ENCODE measurements around the gene CD44. TPM values are rescaled to one million over a fixed set of nuclear protein-coding genes. Genes with fewer than 3 reads are reported as not detected.

CD44 gene
- polyA plus RNA-seq, 2 of the 4 experiments (the other 2 are of a cell fraction) = 309 to 585 TPM

GRCh38 chr11:35101223-35101622, 37.7 kb upstream of the CD44 start:
- WGBS (ENCODE audit: missing lambda C conversion rate) = 32% methylated on average over 3 of the region's 3 CpGs
- H3K4me3 ChIP-seq = no peak overlapping the region
- no peak for FAIRE-seq
- H3K4me1 ChIP-seq = peaks cover 18% of the 10 kb centered on the region; the same call in 2 of the 3 replicates
- H3K4me2 ChIP-seq = peak overlapping the region; percentile 25; the same call in 2 of the 3 replicates
- no peaks in the 10 kb centered on the region for H3K9me3 ChIP-seq
- peak in 1 of 2 experiments; percentile 55 for DNase-seq (ENCODE audit: low read depth in 1 of 2, low spot score in 1 of 2)
- peak in 1 of 2 experiments; percentile 27; a peak in 1 of 6 replicates for ATAC-seq
- ChIA-PET POLR2A (no interaction called here), CTCF (no interaction called here)
- peak overlapping the region; percentile 19 to 48; a peak in 3 of 6 replicates for H3K27ac ChIP-seq
- peak; percentile 40; the same call in 1 of the 2 replicates for TF ChIP-seq MAX (IDR thresholded peaks at IDR 0.05)
- 0 out of 2 replicates have a peak, but pooled peaks have one; percentile 9 for TF ChIP-seq EHMT2 (IDR thresholded peaks at IDR 0.05; ENCODE audit: low read depth)
- no peak for TF ChIP-seq EP300 (IDR thresholded peaks at IDR 0.05)
- no peak for TF ChIP-seq PHF8 (IDR thresholded peaks at IDR 0.05; ENCODE audit: borderline replicate concordance, low read depth)

- 80% methylated on average over 2 of the region's 2 CpGs for WGBS (ENCODE audit: missing lambda C conversion rate)
Observed at GRCh38 chr11:35102267-35102666, 36.7 kb upstream of the CD44 start.

GRCh38 chr11:35103366-35104208, 35.4 kb upstream of the CD44 start:
- FAIRE-seq (no peak), DNase-seq (ENCODE audit: low read depth in 1 of 2, low spot score in 1 of 2) (no peak)
- POLR2A ChIA-PET = no interaction called here

More at GRCh38 chr11:35102267-35102666, 36.7 kb upstream of the CD44 start:
- DNase-seq (ENCODE audit: low read depth in 1 of 2, low spot score in 1 of 2) (no peak), FAIRE-seq (no peak), ATAC-seq (no peak)
- Histone ChIP-seq H3K4me1 (peaks cover 18% of the 10 kb centered on the region; the same call in 2 of the 3 replicates), H3K9me3 (no peaks in the 10 kb centered on the region), H3K4me3 (no peak overlapping the region), H3K27ac (no peak overlapping the region), H3K4me2 (no peak overlapping the region)
- ChIA-PET CTCF (interaction anchor here (1.0 kb wide), 1 partner anchor 291 kb away, joined by 4 read pairs; no protein-coding TSS in a partner anchor), POLR2A (no interaction called here)
- TF ChIP-seq HDAC2 (IDR thresholded peaks at IDR 0.05) = no peak
- no peak for TF ChIP-seq BHLHE40 (IDR thresholded peaks at IDR 0.05; ENCODE audit: low read depth, low read length)
- TF ChIP-seq CBX2 (IDR thresholded peaks at IDR 0.05; ENCODE audit: borderline replicate concordance, low read depth) = no peak
- no peak for TF ChIP-seq POLR2AphosphoS2 (conservative IDR thresholded peaks at IDR 0.05; ENCODE audit: low read length)

GRCh38 chr11:35104655-35105054, 34.3 kb upstream of the CD44 start:
- H3K4me3 ChIP-seq = no peak overlapping the region
- TF ChIP-seq MAX (IDR thresholded peaks at IDR 0.05) (no peak), GATA3 (IDR thresholded peaks at IDR 0.05; ENCODE audit: borderline replicate concordance) (no peak), BHLHE40 (IDR thresholded peaks at IDR 0.05; ENCODE audit: low read depth, low read length) (no peak), JUN (IDR thresholded peaks at IDR 0.05) (no peak), POLR2A (IDR thresholded peaks at IDR 0.05; ENCODE audit: low read length) (no peak), PBX3 (IDR thresholded peaks at IDR 0.05) (no peak), NFE2L2 (conservative IDR thresholded peaks at IDR 0.05; ENCODE audit: low read length) (no peak)
- ChIA-PET CTCF (interaction anchor here (0.8 kb wide), 1 partner anchor 16 kb away, joined by 3 read pairs; no protein-coding TSS in a partner anchor), POLR2A (no interaction called here)
- H3K27ac ChIP-seq = no peak overlapping the region
- DNase-seq (ENCODE audit: low read depth in 1 of 2, low spot score in 1 of 2) (no peak), FAIRE-seq (no peak), ATAC-seq (no peak)
- no peak overlapping the region for H3K4me2 ChIP-seq
- WGBS (ENCODE audit: missing lambda C conversion rate) = 86% methylated on average over 2 of the region's 2 CpGs
- H3K9me3 ChIP-seq = no peaks in the 10 kb centered on the region
- H3K4me1 ChIP-seq = peaks cover 10% of the 10 kb centered on the region; the same call in 2 of the 3 replicates

More at GRCh38 chr11:35103366-35104208, 35.4 kb upstream of the CD44 start:
- 94% methylated on average over 6 of the region's 6 CpGs for WGBS (ENCODE audit: missing lambda C conversion rate)
- Histone ChIP-seq H3K9me3 (no peaks in the 10 kb centered on the region), H3K4me1 (peaks cover 18% of the 10 kb centered on the region; the same call in 2 of the 3 replicates), H3K27ac (no peak overlapping the region), H3K4me2 (no peak overlapping the region), H3K4me3 (no peak overlapping the region)
- no peak for TF ChIP-seq KDM5A (IDR thresholded peaks at IDR 0.05)
- TF ChIP-seq JUN (IDR thresholded peaks at IDR 0.05) = no peak
- TF ChIP-seq RCOR1 (IDR thresholded peaks at IDR 0.05; ENCODE audit: low read depth, low read length) = no peak
- no peak for TF ChIP-seq SMC3 (IDR thresholded peaks at IDR 0.05)
- TF ChIP-seq CBX8 (IDR thresholded peaks at IDR 0.05) = no peak
- TF ChIP-seq ESRRA (IDR thresholded peaks at IDR 0.05; ENCODE audit: borderline replicate concordance, low read length) = no peak
- TF ChIP-seq E2F6 (IDR thresholded peaks at IDR 0.05; ENCODE audit: borderline replicate concordance, low read depth) = no peak
- no peak for TF ChIP-seq POLR2AphosphoS2 (conservative IDR thresholded peaks at IDR 0.05; ENCODE audit: low read length)
- TF ChIP-seq TFCP2L1 (CRISPR knock-in tag; IDR thresholded peaks at IDR 0.05) = no peak
- CTCF ChIA-PET = no interaction called here
- no peak for ATAC-seq

Measured in A549 (cell line).